GM10266 (cell line): Measurements from ENCODE around the gene PER3.

Experiments
- DNase-seq: peaks from one replicate; pipeline ENCODE4 v3.0.0; 2012; ENCODE audit errors: extremely low spot score
- CTCF ChIP-seq: IDR thresholded peaks from 2 replicates; pipeline ENCODE4 v1.5.1; 2012; ENCODE audit warnings: mild to moderate bottlenecking, low read depth; ENCODE audit not compliant: control insufficient read depth, insufficient read depth; ENCODE audit errors: missing control alignments

The PER3 gene

GRCh38 chr1:7811476-7811875 lies 27.4 kb downstream of the PER3 start:
- no peak for DNase-seq
- TF ChIP-seq CTCF: no peak

- no peak for DNase-seq
- TF ChIP-seq CTCF: no peak
Measured at GRCh38 chr1:7813677-7814373, 29.7 kb downstream of the PER3 start.

- TF ChIP-seq CTCF: no peak
- DNase-seq: no peak
Measured at GRCh38 chr1:7821282-7821681, 37.2 kb downstream of the PER3 start.

- TF ChIP-seq CTCF: no peak
- DNase-seq: no peak
Measured at GRCh38 chr1:7824701-7825100, 40.6 kb downstream of the PER3 start.

GRCh38 chr1:7826363-7826762 lies 42.3 kb downstream of the PER3 start:
- no peak for TF ChIP-seq CTCF
- DNase-seq: no peak

- DNase-seq: no peak
- TF ChIP-seq CTCF: no peak
Measured at GRCh38 chr1:7827126-7827955, 43.2 kb downstream of the PER3 start.

- TF ChIP-seq CTCF: no peak
- DNase-seq: no peak
Measured at GRCh38 chr1:7831458-7831857, 47.4 kb downstream of the PER3 start.
